ENCODE data around the gene TET3.
A peak's percentile ranks its signal among the peaks of the same experiment; 100 is the strongest.

TET3 gene

GRCh38 chr2:74029714-74030397 lies 45.1 kb downstream of the TET3 start:
- H3K9ac ChIP-seq (ENCODE audit: low read length) = peak overlapping the region; percentile 69; the same call in 1 of the 2 replicates
- H3K36me3 ChIP-seq (replicated peaks; ENCODE audit: low read depth, low read length) = peaks cover 12% of the 10 kb centered on the region
- H3K27ac ChIP-seq (ENCODE audit: low read length) = peak overlapping the region; percentile 90
- H3K4me1 ChIP-seq (ENCODE audit: low read length) = peaks cover 92% of the 10 kb centered on the region
- no peaks in the 10 kb centered on the region for H3K9me3 ChIP-seq (ENCODE audit: insufficient read depth, low read length)
- TF ChIP-seq EZH2phosphoT487 (IDR thresholded peaks at IDR 0.05; ENCODE audit: low read depth) (no peak), CTCF (IDR thresholded peaks at IDR 0.05; ENCODE audit: low read depth, low read length) (no peak)
- no peak overlapping the region for H2AFZ ChIP-seq (ENCODE audit: low read depth, low read length)
- no peaks in the 10 kb centered on the region for H3K27me3 ChIP-seq (ENCODE audit: low read depth, low read length)
- H3K4me3 ChIP-seq (ENCODE audit: low read length) = peak overlapping the region; percentile 65; the same call in 1 of the 2 replicates
- H3K79me2 ChIP-seq (ENCODE audit: low read length) = peaks cover 99% of the 10 kb centered on the region
- H3K4me2 ChIP-seq (ENCODE audit: low read length) = peak overlapping the region; percentile 82
- peaks cover 34% of the 10 kb centered on the region for H4K20me1 ChIP-seq (ENCODE audit: insufficient read depth, low read length)

GRCh38 chr2:74031221-74031620 lies 46.5 kb downstream of the TET3 start:
- Histone ChIP-seq H2AFZ (ENCODE audit: low read depth, low read length) (no peak overlapping the region), H3K4me2 (ENCODE audit: low read length) (peak overlapping the region; percentile 82), H3K9ac (ENCODE audit: low read length) (peak overlapping the region; percentile 69), H3K27ac (ENCODE audit: low read length) (peak overlapping the region; percentile 90), H3K9me3 (ENCODE audit: insufficient read depth, low read length) (no peaks in the 10 kb centered on the region), H3K79me2 (ENCODE audit: low read length) (peaks cover 100% of the 10 kb centered on the region), H3K36me3 (replicated peaks; ENCODE audit: low read depth, low read length) (peaks cover 12% of the 10 kb centered on the region), H4K20me1 (ENCODE audit: insufficient read depth, low read length) (peaks cover 32% of the 10 kb centered on the region), H3K27me3 (ENCODE audit: low read depth, low read length) (no peaks in the 10 kb centered on the region), H3K4me3 (ENCODE audit: low read length) (peak overlapping the region; percentile 65), H3K4me1 (ENCODE audit: low read length) (peaks cover 90% of the 10 kb centered on the region)
- TF ChIP-seq EZH2phosphoT487 (IDR thresholded peaks at IDR 0.05; ENCODE audit: low read depth) (no peak), CTCF (IDR thresholded peaks at IDR 0.05; ENCODE audit: low read depth, low read length) (no peak)

- Histone ChIP-seq H3K27ac (ENCODE audit: low read length) (peak overlapping the region; percentile 90), H4K20me1 (ENCODE audit: insufficient read depth, low read length) (peaks cover 28% of the 10 kb centered on the region), H3K36me3 (replicated peaks; ENCODE audit: low read depth, low read length) (peaks cover 11% of the 10 kb centered on the region), H2AFZ (ENCODE audit: low read depth, low read length) (no peak overlapping the region), H3K9ac (ENCODE audit: low read length) (peak overlapping the region; percentile 69), H3K4me2 (ENCODE audit: low read length) (peak overlapping the region; percentile 82), H3K4me1 (ENCODE audit: low read length) (peaks cover 90% of the 10 kb centered on the region), H3K4me3 (ENCODE audit: low read length) (peak overlapping the region; percentile 65), H3K79me2 (ENCODE audit: low read length) (peaks cover 100% of the 10 kb centered on the region), H3K27me3 (ENCODE audit: low read depth, low read length) (no peaks in the 10 kb centered on the region), H3K9me3 (ENCODE audit: insufficient read depth, low read length) (no peaks in the 10 kb centered on the region)
- no peak for TF ChIP-seq EZH2phosphoT487 (IDR thresholded peaks at IDR 0.05; ENCODE audit: low read depth)
- no peak for TF ChIP-seq CTCF (IDR thresholded peaks at IDR 0.05; ENCODE audit: low read depth, low read length)
Measured at GRCh38 chr2:74031959-74032287, 47.2 kb downstream of the TET3 start.

- peak overlapping the region; percentile 69 for H3K9ac ChIP-seq (ENCODE audit: low read length)
Measured at GRCh38 chr2:74033375-74033774, 48.7 kb downstream of the TET3 start.

More at GRCh38 chr2:74033375-74033774, 48.7 kb downstream of the TET3 start:
- H3K4me1 ChIP-seq (ENCODE audit: low read length) = peaks cover 92% of the 10 kb centered on the region
- peaks cover 1% of the 10 kb centered on the region for H3K36me3 ChIP-seq (replicated peaks; ENCODE audit: low read depth, low read length)
- H4K20me1 ChIP-seq (ENCODE audit: insufficient read depth, low read length) = peaks cover 30% of the 10 kb centered on the region
- H3K4me2 ChIP-seq (ENCODE audit: low read length) = peak overlapping the region; percentile 82
- no peaks in the 10 kb centered on the region for H3K9me3 ChIP-seq (ENCODE audit: insufficient read depth, low read length)
- TF ChIP-seq CTCF (IDR thresholded peaks at IDR 0.05; ENCODE audit: low read depth, low read length) = no peak
- TF ChIP-seq EZH2phosphoT487 (IDR thresholded peaks at IDR 0.05; ENCODE audit: low read depth) = no peak
- peaks cover 100% of the 10 kb centered on the region for H3K79me2 ChIP-seq (ENCODE audit: low read length)
- no peak overlapping the region for H2AFZ ChIP-seq (ENCODE audit: low read depth, low read length)
- peak overlapping the region; percentile 90 for H3K27ac ChIP-seq (ENCODE audit: low read length)
- no peaks in the 10 kb centered on the region for H3K27me3 ChIP-seq (ENCODE audit: low read depth, low read length)
- H3K4me3 ChIP-seq (ENCODE audit: low read length) = peak overlapping the region; percentile 65

Measured in OCI-LY3 (cell line).